Measurements from ENCODE around the gene YY1AP1.
"Not testable (repeated sequence)": the region's sequence is repeated elsewhere in the genome, so short reads cannot be mapped to it uniquely, and the experiment has no call there.

Gene YY1AP1

DNA sequence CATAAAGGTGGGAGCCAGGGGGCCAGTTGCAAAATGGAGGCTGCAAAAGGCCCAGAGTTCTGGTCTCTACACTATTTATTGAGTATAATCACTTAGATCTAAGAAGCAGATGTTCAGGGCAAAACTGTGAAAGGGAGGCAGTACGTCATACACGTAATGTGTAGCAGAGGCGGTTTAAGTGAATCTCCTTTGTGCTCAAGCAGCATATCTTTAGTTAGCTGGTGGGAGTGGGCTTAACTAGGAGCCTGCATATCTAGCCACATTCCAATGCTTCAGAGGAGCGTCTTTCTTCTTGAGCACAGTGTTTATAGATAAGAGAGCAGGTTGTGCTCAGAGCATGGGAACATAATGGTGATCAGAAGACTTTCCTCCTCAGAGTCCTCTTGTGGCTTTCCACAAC, 10.5 kb upstream of the YY1AP1 start:
- not testable (repeated sequence) for H3K9ac ChIP-seq (ENCODE audit: low read length); H3K27ac ChIP-seq (ENCODE audit: low read length, poor library complexity, severe bottlenecking); H4K8ac ChIP-seq (ENCODE audit: low read length); H3K14ac ChIP-seq (ENCODE audit: low read length in 2 of 2); DNase-seq; H3K18ac ChIP-seq (ENCODE audit: low read depth in 1 of 2, low read length in 2 of 2); H3K23ac ChIP-seq (ENCODE audit: low read length in 2 of 2); H3K9me3 ChIP-seq (ENCODE audit: control insufficient read depth, low read length); H2AK5ac ChIP-seq (ENCODE audit: low read length, severe bottlenecking); H2BK120ac ChIP-seq (ENCODE audit: low read depth, low read length); H3K4ac ChIP-seq (ENCODE audit: low read depth in 1 of 2, low read length in 2 of 2); H3K4me2 ChIP-seq (ENCODE audit: low read length, poor library complexity, severe bottlenecking); H3K36me3 ChIP-seq (ENCODE audit: control insufficient read depth in 1 of 2, insufficient read depth in 2 of 2, low read depth in 1 of 2, low read length in 2 of 2); H3K79me1 ChIP-seq (replicated peaks; ENCODE audit: low read length, poor library complexity, severe bottlenecking); H2AFZ ChIP-seq (ENCODE audit: low read depth, low read length); H2BK5ac ChIP-seq (ENCODE audit: low read depth, low read length, poor library complexity, severe bottlenecking); H4K91ac ChIP-seq (ENCODE audit: low read length); H3K4me1 ChIP-seq (ENCODE audit: control insufficient read depth, insufficient read depth, low read depth, low read length); H2BK12ac ChIP-seq (ENCODE audit: low read length in 2 of 2); H2BK15ac ChIP-seq (ENCODE audit: low read depth, poor library complexity, severe bottlenecking); H3K4me3 ChIP-seq (ENCODE audit: insufficient read depth in 1 of 2, low read depth in 1 of 2, low read length in 2 of 2); H3K27me3 ChIP-seq (ENCODE audit: control insufficient read depth in 1 of 2, insufficient read depth in 1 of 2, low read length in 2 of 2)
- 90% methylated on average over 4 of the region's 4 CpGs for WGBS

DNA sequence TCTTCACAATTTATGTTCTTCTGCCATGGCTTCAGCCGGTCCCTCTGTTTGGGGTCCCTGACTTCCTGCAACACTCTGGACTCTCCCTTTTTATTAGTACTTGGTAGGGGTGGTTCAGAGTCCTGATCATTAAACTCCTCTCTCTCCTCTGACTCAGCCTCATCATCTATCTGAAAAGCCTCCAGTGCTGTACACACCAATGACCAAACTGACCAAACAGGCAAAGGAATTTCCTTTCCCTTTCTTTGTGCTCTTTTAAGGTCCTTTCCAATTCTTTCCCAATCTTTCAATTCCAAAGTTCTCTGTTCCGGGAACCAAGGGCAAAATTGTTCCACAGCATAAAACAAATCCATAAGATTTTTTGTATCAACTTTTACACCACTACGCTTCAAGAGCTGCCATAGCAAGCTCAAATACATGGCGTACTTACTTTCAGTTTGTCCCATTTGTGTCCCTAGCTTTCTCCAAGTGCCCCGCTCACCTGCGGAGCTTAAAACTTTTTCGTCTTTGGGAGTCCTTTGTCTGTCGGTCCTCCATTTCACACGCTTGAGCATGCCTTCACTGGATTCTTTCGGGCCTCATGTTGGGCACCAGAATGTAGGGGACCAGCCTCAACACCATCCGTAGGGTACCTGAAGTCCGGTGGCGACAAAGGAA, 9.9 kb upstream of the YY1AP1 start:
- no peak overlapping the region for H2AK5ac ChIP-seq (ENCODE audit: low read length, severe bottlenecking)
- H3K36me3 ChIP-seq (ENCODE audit: control insufficient read depth in 1 of 2, insufficient read depth in 2 of 2, low read depth in 1 of 2, low read length in 2 of 2) = no peaks in the 10 kb centered on the region
- 96% methylated on average over 12 of the region's 13 CpGs for WGBS
- no peaks in the 10 kb centered on the region for H3K27me3 ChIP-seq (ENCODE audit: control insufficient read depth in 1 of 2, insufficient read depth in 1 of 2, low read length in 2 of 2)
- H3K14ac ChIP-seq (ENCODE audit: low read length in 2 of 2) = no peak overlapping the region
- no peak overlapping the region for H2BK15ac ChIP-seq (ENCODE audit: low read depth, poor library complexity, severe bottlenecking)
- H3K18ac ChIP-seq (ENCODE audit: low read depth in 1 of 2, low read length in 2 of 2) = no peak overlapping the region
- no peak overlapping the region for H3K4ac ChIP-seq (ENCODE audit: low read depth in 1 of 2, low read length in 2 of 2)
- no peak overlapping the region for H3K4me2 ChIP-seq (ENCODE audit: low read length, poor library complexity, severe bottlenecking)
- H2BK120ac ChIP-seq (ENCODE audit: low read depth, low read length) = no peak overlapping the region
- H3K4me3 ChIP-seq (ENCODE audit: insufficient read depth in 1 of 2, low read depth in 1 of 2, low read length in 2 of 2) = peak overlapping the region in 1 of 2 experiments; percentile 20
- H3K4me1 ChIP-seq (ENCODE audit: control insufficient read depth, insufficient read depth, low read depth, low read length) = peaks cover 3% of the 10 kb centered on the region
- no peak overlapping the region for H4K91ac ChIP-seq (ENCODE audit: low read length)
- peak; percentile 56 for DNase-seq
- no peak overlapping the region for H3K23ac ChIP-seq (ENCODE audit: low read length in 2 of 2)
- no peak overlapping the region for H2AFZ ChIP-seq (ENCODE audit: low read depth, low read length)
- H2BK5ac ChIP-seq (ENCODE audit: low read depth, low read length, poor library complexity, severe bottlenecking) = no peak overlapping the region
- H2BK12ac ChIP-seq (ENCODE audit: low read length in 2 of 2) = no peak overlapping the region
- peak overlapping the region; percentile 23 for H3K27ac ChIP-seq (ENCODE audit: low read length, poor library complexity, severe bottlenecking)
- H3K9ac ChIP-seq (ENCODE audit: low read length) = peak overlapping the region; percentile 15
- H3K79me1 ChIP-seq (replicated peaks; ENCODE audit: low read length, poor library complexity, severe bottlenecking) = peaks cover 7% of the 10 kb centered on the region
- H4K8ac ChIP-seq (ENCODE audit: low read length) = no peak overlapping the region
- H3K9me3 ChIP-seq (ENCODE audit: control insufficient read depth, low read length) = no peaks in the 10 kb centered on the region

DNA sequence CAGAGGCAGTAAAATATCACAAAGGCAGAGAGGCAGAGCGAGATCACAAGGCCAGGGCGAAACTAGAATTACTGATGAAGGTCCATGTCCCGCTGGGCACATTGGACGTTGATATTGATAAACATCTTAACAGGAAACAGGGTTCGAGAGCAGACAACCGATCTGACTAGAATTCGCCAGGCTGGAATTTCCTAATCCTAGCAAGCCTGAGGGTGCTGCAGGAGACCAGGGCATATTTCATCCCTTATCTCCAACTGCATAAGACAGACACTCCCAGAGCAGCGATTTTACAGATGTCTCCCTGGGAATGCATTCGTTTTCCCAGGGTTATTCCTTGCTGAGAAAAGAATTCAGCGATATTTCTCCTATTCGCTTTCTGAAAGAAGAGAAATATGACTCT, 9.0 kb upstream of the YY1AP1 start:
- H2BK12ac ChIP-seq (ENCODE audit: low read length in 2 of 2); H3K4me1 ChIP-seq (ENCODE audit: control insufficient read depth, insufficient read depth, low read depth, low read length); H3K14ac ChIP-seq (ENCODE audit: low read length in 2 of 2); H3K23ac ChIP-seq (ENCODE audit: low read length in 2 of 2); H4K8ac ChIP-seq (ENCODE audit: low read length); H3K79me1 ChIP-seq (replicated peaks; ENCODE audit: low read length, poor library complexity, severe bottlenecking); H3K27me3 ChIP-seq (ENCODE audit: control insufficient read depth in 1 of 2, insufficient read depth in 1 of 2, low read length in 2 of 2); H3K4ac ChIP-seq (ENCODE audit: low read depth in 1 of 2, low read length in 2 of 2); H3K18ac ChIP-seq (ENCODE audit: low read depth in 1 of 2, low read length in 2 of 2); H2BK15ac ChIP-seq (ENCODE audit: low read depth, poor library complexity, severe bottlenecking); H3K36me3 ChIP-seq (ENCODE audit: control insufficient read depth in 1 of 2, insufficient read depth in 2 of 2, low read depth in 1 of 2, low read length in 2 of 2); H2BK120ac ChIP-seq (ENCODE audit: low read depth, low read length); H3K4me2 ChIP-seq (ENCODE audit: low read length, poor library complexity, severe bottlenecking); DNase-seq; H3K9ac ChIP-seq (ENCODE audit: low read length); H4K91ac ChIP-seq (ENCODE audit: low read length); H3K27ac ChIP-seq (ENCODE audit: low read length, poor library complexity, severe bottlenecking); H2AFZ ChIP-seq (ENCODE audit: low read depth, low read length); H2AK5ac ChIP-seq (ENCODE audit: low read length, severe bottlenecking); H2BK5ac ChIP-seq (ENCODE audit: low read depth, low read length, poor library complexity, severe bottlenecking); H3K9me3 ChIP-seq (ENCODE audit: control insufficient read depth, low read length); H3K4me3 ChIP-seq (ENCODE audit: insufficient read depth in 1 of 2, low read depth in 1 of 2, low read length in 2 of 2): not testable (repeated sequence)
- WGBS = 83% methylated on average over 11 of the region's 11 CpGs

DNA sequence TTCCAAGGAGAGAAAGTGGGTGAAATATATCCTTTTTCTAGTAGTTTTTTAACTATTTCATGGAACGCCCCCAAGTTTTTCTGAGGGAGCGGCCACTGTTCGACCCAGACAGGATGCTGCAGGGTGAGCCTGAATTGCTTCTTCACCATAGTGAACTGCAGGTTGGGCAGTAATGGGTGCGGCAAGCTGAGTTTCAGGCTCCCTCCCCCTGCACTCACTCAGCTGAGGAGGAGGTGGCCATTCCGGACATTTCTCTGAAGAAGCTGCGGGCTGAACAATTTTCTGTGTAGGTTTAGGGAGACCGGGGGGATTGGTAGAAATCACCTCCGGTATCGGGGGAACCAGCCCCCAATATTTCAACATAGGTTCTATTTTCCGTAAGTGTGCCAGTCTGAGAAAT, 8.5 kb upstream of the YY1AP1 start:
- Histone ChIP-seq H2BK15ac (ENCODE audit: low read depth, poor library complexity, severe bottlenecking) (no peak overlapping the region), H2BK120ac (ENCODE audit: low read depth, low read length) (no peak overlapping the region), H3K36me3 (ENCODE audit: control insufficient read depth in 1 of 2, insufficient read depth in 2 of 2, low read depth in 1 of 2, low read length in 2 of 2) (peaks cover 0 to 13% of the 10 kb centered on the region in 2 experiments), H4K91ac (ENCODE audit: low read length) (no peak overlapping the region), H3K18ac (ENCODE audit: low read depth in 1 of 2, low read length in 2 of 2) (no peak overlapping the region), H2AFZ (ENCODE audit: low read depth, low read length) (no peak overlapping the region), H3K4ac (ENCODE audit: low read depth in 1 of 2, low read length in 2 of 2) (no peak overlapping the region), H3K4me3 (ENCODE audit: insufficient read depth in 1 of 2, low read depth in 1 of 2, low read length in 2 of 2) (no peak overlapping the region), H3K27ac (ENCODE audit: low read length, poor library complexity, severe bottlenecking) (no peak overlapping the region), H3K4me1 (ENCODE audit: control insufficient read depth, insufficient read depth, low read depth, low read length) (peaks cover 3% of the 10 kb centered on the region), H3K14ac (ENCODE audit: low read length in 2 of 2) (no peak overlapping the region), H2BK5ac (ENCODE audit: low read depth, low read length, poor library complexity, severe bottlenecking) (no peak overlapping the region), H3K23ac (ENCODE audit: low read length in 2 of 2) (no peak overlapping the region), H3K79me1 (replicated peaks; ENCODE audit: low read length, poor library complexity, severe bottlenecking) (peaks cover 7% of the 10 kb centered on the region), H3K9me3 (ENCODE audit: control insufficient read depth, low read length) (no peaks in the 10 kb centered on the region), H2AK5ac (ENCODE audit: low read length, severe bottlenecking) (no peak overlapping the region), H3K4me2 (ENCODE audit: low read length, poor library complexity, severe bottlenecking) (no peak overlapping the region), H3K27me3 (ENCODE audit: control insufficient read depth in 1 of 2, insufficient read depth in 1 of 2, low read length in 2 of 2) (no peaks in the 10 kb centered on the region), H4K8ac (ENCODE audit: low read length) (no peak overlapping the region), H2BK12ac (ENCODE audit: low read length in 2 of 2) (no peak overlapping the region), H3K9ac (ENCODE audit: low read length) (no peak overlapping the region)
- 96% methylated on average over 9 of the region's 10 CpGs for WGBS
- DNase-seq = no peak
